Peyer's patch (tissue), 4 donors: Measurements from ENCODE around the gene WDR18.

Experiments
- CTCF ChIP-seq, 6 experiments: fragments of 450-650 bp in 4 of 6; fragments of 200-600 bp in 2 of 6; sonication (generic) in 1 of 6; IDR thresholded peaks; one replicate each; pipeline ENCODE4 v1.5.1; 2017 to 2019; ENCODE audit warnings: antibody characterized with exemption in 6 of 6, mild to moderate bottlenecking in 3 of 6, moderate library complexity in 1 of 6
- POLR2A ChIP-seq, 2 donors: fragments of 450-650 bp; IDR thresholded peaks; one replicate each; pipeline ENCODE4 v1.5.1; 2017; ENCODE audit warnings: antibody characterized with exemption in 2 of 2, mild to moderate bottlenecking in 2 of 2, moderate library complexity in 2 of 2

GRCh38 chr19:1026783-1027649, 42.9 kb downstream of the WDR18 start:
- no peak for TF ChIP-seq CTCF (IDR thresholded peaks at IDR 0.05)
- TF ChIP-seq POLR2A (IDR thresholded peaks at IDR 0.05): no peak
